HG02938 (cell line): ENCODE results near the gene OR13J1.
"Not testable (repeated sequence)": the region's sequence is repeated elsewhere in the genome, so short reads cannot be mapped to it uniquely, and the experiment has no call there.

Source experiments
- ATAC-seq: cut with Tn5 transposase; IDR thresholded peaks from one replicate; pipeline ENCODE4 v1.9.1; 2021; ENCODE audit warnings: mild to moderate bottlenecking, moderate library complexity; ENCODE audit not compliant: unreplicated experiment

The OR13J1 gene

DNA sequence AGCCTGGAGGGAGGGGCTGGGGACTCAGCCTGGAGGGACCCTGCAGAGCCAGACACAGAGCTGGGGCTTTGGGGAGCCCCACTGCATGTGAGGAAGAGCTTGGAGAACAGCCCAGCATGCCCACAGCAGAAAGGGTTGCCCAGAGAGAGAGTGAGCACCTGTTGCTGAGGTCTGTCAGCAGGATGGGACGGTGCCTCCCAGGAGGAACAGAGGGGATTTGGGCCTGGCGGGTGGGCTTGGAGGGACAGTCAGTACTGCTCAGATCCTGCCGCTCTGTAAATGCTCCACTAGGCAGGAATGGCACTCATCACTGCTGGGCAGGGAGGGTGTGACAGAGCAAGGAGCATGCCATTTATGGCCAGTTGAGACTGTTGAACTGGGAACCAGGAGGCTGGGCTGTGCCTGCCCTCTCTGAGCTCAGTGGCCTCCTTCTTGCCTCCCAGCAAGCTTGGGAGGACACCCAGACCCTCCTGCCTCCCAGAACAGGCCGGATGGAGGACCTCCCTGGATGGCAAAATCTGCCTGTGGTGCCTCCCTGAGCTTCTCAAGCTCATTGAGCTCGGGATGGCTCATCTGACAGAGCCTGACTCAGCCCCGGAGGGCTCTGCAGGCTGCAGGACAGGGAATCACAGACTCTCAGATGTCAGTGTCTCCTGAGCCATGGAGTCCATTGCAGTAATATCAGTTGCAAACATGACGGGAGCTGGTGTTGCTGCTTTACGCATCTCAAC lies 35.0 kb upstream of the OR13J1 start:
- ATAC-seq: no peak

- ATAC-seq: no peak
Observed at GRCh38 chr9:35904338-35904737, 34.1 kb upstream of the OR13J1 start.

- ATAC-seq: no peak
Observed at GRCh38 chr9:35903049-35903448, 32.8 kb upstream of the OR13J1 start.

- no peak for ATAC-seq
Observed at GRCh38 chr9:35899021-35899420, 28.8 kb upstream of the OR13J1 start.

- ATAC-seq: no peak
Observed at GRCh38 chr9:35898337-35898736, 28.1 kb upstream of the OR13J1 start.

DNA sequence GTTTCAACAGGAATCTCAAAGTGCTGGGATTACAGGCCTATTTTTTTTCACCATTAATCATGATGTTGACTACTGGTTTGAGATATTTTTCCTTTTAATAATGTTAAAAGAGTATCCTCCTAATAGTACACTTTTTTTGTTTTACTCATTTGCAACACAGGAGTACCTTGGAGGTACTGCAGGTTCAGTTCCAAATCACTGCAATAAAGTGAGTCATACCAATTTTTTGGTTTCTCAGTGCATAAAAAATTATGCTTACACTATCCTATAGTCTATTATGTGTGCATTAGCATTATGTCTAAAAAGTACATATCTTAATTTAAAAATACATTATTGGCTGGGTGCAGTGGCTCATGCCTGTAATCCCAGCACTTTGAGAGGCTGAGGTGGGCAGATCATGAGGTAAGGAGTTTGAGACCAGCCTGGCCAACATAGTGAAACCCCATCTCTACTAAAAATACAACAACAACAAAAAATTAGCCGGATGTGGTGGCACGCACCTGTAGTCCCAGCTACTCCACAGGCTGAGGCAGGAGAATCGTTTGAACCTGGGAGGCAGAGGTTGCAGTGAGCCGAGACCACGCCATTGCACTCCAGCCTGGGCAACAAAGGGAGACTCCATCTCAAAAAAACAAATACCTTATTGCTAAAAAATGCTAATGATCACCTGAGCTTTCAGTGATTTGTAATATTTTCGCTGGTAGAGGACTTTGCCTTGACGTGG lies 27.3 kb upstream of the OR13J1 start:
- not testable (repeated sequence) for ATAC-seq

DNA sequence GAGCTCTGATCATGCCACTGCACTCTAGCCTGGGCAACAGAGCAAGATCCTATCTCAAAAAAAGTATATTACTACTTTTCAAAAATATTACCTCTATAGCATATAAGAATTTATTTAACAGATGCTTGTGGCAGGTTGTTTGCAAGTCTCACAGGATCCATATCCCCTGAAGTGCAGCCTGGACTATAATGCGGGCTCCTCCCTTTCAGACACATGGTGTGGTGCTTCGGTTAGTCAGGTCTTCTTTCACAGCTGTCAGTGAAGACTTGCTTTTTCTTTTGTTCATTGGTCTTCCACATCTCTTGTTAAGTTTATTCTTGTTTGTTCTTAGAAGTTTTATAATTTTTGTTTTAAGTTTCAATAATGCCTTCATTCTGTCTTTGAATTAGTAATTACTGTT lies 26.4 kb upstream of the OR13J1 start:
- ATAC-seq: no peak

DNA sequence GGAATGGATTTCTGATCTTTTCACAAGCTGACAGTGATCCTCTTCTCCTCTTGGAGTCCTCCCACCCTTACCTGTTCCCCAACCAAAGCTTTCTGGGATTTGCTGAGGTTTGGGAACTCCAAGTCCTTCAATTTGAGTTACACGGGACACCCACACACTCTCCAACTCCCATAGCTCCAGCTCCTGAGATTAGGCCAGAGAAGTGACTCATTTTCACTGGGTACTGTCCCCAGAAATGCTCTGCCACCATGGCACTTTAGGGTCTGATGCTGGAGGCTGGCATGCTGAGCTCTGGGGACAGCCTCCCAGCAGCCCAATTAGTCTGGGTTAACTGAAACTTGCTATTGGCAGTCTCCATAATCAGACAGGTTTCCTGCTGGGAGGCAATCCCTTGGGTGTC lies 21.9 kb upstream of the OR13J1 start:
- ATAC-seq: no peak

- no peak for ATAC-seq
Observed at GRCh38 chr9:35891646-35892045, 21.4 kb upstream of the OR13J1 start.

GRCh38 chr9:35884908-35885307 lies 14.7 kb upstream of the OR13J1 start:
- ATAC-seq: not testable (repeated sequence)

GRCh38 chr9:35882996-35883395 lies 12.8 kb upstream of the OR13J1 start:
- ATAC-seq: no peak

- ATAC-seq: no peak
Observed at GRCh38 chr9:35882263-35882848, 12.2 kb upstream of the OR13J1 start.

DNA sequence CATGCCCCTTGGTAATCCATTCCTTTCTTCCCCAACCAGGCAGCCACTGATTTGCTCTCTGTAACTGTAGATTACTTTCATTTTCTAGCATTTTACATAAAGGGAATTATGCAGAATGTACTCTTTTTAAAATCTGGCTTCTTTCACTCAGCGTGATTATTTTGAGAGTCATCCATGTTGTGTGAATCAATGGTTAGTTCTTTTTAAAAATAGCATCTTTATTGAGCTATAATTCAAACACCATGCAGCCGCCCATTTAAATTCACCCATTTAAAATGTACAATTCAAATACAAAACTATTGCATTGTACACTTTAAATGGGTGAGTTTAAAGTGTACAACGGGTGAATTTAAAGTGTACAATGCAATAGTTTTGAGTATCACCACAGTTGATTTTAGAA lies 2.3 kb upstream of the OR13J1 start:
- no peak for ATAC-seq

DNA sequence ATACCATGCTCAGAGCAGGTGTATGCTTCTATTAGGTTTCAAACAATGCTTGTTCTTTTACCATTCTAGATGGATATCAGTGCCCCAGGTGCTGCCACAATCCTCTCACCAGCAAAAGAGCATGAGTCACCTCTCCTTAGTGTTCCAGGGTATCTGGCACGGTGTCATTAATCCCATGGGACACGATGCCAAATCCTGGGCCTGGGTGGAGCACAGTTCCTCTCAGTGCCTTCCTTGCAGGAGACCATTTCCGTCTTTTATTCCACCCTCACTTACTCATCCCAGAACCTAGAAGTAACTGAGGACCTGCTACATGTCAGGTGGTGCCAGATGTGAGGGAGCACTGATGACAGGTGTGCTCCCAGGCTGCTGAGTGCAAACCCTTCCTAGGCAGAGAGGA lies 1.3 kb upstream of the OR13J1 start:
- no peak for ATAC-seq

DNA sequence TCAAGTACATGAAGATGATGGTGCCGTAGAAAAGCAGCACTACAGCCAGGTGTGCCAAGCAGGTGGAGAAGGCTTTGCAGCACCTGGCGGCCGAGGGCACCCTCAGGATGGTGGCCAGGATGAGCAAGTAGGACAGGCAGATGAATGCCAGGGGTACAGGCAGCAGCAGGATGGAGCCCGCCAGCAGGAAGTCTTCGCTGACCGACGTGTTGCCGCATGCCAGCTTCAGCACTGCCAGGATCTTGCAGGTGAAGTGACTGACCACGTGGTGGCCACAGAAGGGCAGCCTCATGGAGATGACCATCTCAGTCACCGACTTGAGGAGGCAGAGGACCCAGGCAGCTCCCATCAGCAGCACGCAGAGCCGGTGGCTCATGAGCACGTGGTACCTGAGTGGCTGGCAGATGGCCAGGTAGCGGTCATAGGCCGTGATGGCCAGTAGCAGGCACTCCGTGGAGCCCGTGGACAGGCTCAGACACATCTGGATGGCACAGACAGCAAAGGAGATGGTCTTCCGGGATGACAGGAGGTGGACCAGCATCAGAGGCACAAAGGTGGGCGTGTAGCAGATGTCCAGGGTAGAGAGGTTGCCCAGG lies 482 bp downstream of the OR13J1 start:
- ATAC-seq: no peak

DNA sequence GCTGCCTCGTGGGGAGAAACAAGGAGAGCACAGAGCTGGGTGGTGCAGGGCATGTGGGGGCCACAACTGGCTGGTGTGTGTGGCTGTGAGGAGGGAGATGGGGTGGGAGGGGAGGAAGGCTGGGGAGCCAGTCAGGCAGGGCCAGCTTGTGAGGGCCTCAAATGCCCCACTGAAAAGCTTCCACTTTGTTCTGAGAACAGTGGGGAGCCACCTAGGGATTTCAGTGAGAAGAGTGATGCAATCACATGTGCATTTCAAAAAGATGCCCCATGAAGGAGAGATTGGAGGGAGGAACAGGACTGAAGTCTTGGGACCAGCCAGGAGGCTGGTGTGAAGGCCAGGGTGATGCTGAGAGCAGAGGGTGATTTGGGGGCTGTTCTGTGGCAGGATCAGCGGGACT lies 1.3 kb downstream of the OR13J1 start:
- ATAC-seq: no peak

- ATAC-seq: no peak
Observed at GRCh38 chr9:35867538-35867937, 2.7 kb downstream of the OR13J1 start.

- ATAC-seq: no peak
Observed at GRCh38 chr9:35864695-35865255, 5.4 kb downstream of the OR13J1 start.

DNA sequence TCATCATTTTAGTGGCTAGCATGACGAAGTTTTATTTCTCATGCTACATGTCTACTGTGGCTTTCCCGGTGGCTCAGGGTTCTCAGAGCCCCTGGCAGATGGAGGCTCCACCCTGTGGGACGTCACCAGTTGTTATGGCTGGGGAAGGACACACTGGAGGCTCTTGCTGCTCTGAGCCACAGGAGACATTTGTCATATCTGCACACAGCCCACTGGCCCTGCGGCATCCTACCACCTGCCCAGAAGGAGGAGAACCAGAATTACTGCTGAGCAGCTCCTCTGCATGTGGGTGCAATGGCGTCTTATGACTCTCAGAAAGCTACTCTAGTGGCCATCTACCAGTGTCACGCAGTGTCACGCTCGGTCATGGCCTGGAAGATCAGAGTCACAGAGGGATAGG lies 6.6 kb downstream of the OR13J1 start:
- no peak for ATAC-seq

DNA sequence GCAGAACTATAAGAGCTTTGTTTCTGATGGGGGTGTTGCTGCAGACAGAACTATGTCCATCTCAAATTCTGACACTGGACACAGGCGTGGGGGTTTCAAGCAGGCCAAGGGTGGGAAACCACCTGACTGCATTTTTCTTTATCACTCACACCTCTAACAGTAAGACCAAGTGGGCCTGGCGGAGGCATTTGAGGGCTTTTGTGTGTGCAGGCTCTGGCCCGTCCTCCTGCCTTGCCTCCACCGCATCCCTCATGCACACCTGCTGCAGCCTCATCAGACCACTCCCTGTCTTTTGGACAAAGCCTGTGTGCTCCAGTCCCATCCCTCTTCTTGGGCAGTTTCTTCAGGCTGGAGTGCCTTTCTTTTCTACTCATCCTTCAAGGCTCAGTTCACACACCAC lies 7.9 kb downstream of the OR13J1 start:
- ATAC-seq: no peak

GRCh38 chr9:35861161-35861897 lies 8.9 kb downstream of the OR13J1 start:
- ATAC-seq: no peak
